Fibroblast of villous mesenchyme (primary cell): ENCODE measurements around the gene PACSIN2. TPM values are rescaled to one million over a fixed set of nuclear protein-coding genes. Genes with fewer than 3 reads are reported as not detected.

ENCODE experiments used
- DNase-seq: peaks from one replicate; pipeline ENCODE4 v3.0.0-alpha.2; 2010; ENCODE audit warnings: low read depth
- H3K4me3 ChIP-seq: 2 replicates; pipeline ENCODE4 v1.5.1; 2011; ENCODE audit warnings: low read depth, mild to moderate bottlenecking, low read length
- total RNA-seq: library from RNA; depleted of rRNA; stranded (reverse); fragments of >200 nt; gene quantifications from 2 replicates; pipeline ENCODE4 v1.2.3, GENCODE V29; 2012
- TF ChIP-seq, protein P1 (sequence below): IDR thresholded peaks from 2 replicates; pipeline ENCODE4 v1.5.1; 2012; ENCODE audit warnings: low read depth, mild to moderate bottlenecking, low read length; ENCODE audit not compliant: insufficient read depth

Gene PACSIN2
- total RNA-seq, 1 donor, result 53.1 TPM

GRCh38 chr22:43044290-43044712 is 29.4 kb upstream of the PACSIN2 start:
- TF ChIP-seq, protein P1, sequence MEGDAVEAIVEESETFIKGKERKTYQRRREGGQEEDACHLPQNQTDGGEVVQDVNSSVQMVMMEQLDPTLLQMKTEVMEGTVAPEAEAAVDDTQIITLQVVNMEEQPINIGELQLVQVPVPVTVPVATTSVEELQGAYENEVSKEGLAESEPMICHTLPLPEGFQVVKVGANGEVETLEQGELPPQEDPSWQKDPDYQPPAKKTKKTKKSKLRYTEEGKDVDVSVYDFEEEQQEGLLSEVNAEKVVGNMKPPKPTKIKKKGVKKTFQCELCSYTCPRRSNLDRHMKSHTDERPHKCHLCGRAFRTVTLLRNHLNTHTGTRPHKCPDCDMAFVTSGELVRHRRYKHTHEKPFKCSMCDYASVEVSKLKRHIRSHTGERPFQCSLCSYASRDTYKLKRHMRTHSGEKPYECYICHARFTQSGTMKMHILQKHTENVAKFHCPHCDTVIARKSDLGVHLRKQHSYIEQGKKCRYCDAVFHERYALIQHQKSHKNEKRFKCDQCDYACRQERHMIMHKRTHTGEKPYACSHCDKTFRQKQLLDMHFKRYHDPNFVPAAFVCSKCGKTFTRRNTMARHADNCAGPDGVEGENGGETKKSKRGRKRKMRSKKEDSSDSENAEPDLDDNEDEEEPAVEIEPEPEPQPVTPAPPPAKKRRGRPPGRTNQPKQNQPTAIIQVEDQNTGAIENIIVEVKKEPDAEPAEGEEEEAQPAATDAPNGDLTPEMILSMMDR, result no peak
- DNase-seq, result no peak
- no peak overlapping the region for H3K4me3 ChIP-seq

DNA sequence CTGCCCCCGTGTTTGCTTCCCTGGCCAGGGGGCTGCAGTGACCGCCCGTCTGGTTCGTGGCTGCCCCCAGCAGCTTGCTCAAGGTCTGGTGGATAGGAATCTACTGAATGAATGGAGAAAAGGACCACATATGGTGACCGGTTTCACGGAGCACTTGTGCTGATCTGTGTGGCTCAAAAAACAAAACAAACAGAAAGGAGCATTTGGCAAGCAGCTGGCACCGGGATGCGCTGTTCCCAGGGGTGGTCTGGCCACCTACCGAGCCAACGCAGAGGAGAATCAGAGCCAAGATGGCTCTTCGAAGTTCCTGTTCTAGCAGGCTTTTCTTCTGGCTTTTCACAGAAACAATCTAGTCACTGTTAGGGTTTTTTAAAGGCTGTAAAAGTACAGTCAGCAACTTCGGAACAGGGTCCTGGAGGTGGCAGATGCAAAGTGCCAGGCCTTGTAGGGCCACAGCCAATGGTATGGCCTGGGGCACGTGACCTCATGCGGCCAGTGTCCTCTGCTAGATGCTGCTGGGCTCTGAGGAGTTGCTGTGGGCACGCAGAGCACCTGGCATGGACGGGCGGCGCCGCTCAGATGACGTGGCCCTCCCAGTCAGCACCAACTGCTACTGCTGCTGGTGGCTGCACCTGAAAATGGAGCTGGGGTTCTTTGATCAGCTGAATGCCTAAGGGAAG is 27.3 kb upstream of the PACSIN2 start:
- DNase-seq, result no peak
- TF ChIP-seq, protein P1, result no peak
- no peak overlapping the region for H3K4me3 ChIP-seq

DNA sequence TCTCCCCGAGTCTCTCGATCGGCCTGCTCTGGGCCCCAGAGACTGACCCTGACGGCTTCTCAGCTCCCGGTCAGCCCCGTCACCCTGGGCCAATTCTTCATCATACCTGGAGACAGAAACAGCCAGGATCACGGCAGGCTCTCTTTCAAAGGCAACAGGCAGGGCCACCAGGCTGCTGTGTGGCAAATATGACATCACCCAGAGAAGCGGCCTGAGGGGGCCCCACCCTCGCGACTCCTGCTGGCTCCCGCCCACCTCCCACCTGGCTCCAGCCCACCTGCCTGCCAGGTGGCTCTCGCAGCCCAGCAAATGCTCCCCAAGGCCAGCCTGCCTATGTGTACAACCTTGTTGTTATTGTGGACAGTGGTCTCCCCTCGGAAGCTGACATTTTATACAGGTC is 24.9 kb upstream of the PACSIN2 start:
- DNase-seq, result no peak
- H3K4me3 ChIP-seq, result no peak overlapping the region
- TF ChIP-seq, protein P1, result no peak

DNA sequence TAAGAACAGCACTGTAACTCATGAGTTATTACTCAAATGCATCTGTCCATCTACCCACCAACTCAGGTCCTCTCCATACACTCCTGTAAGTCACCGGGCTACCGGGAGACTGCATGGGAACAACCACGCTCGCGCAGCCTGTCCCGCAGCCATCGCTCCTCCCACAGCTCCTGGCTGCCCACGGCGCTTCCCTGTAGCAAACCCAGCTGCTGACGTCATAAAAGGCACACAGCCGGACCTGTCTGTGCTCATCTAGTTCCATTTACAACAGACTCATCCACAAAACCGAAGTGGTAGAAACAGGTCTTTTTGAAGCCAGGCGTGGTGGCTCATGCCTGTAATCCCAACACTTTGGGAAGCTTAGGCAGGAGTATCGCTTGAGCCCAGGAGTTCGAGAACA is 23.4 kb upstream of the PACSIN2 start:
- TF ChIP-seq, protein P1, result no peak
- DNase-seq, result no peak

GRCh38 chr22:43036282-43036829 is 21.4 kb upstream of the PACSIN2 start:
- TF ChIP-seq, protein P1, result no peak
- DNase-seq, result peak; percentile 83
- no peak overlapping the region for H3K4me3 ChIP-seq

More for the DNA sequence above, 23.4 kb upstream of the PACSIN2 start:
- no peak overlapping the region for H3K4me3 ChIP-seq

- TF ChIP-seq, protein P1, result no peak
- H3K4me3 ChIP-seq, result no peak overlapping the region
- no peak for DNase-seq
Measured at GRCh38 chr22:43035250-43035649, 20.3 kb upstream of the PACSIN2 start.
